ENCODE measurements around the gene ALG1. TPM values are rescaled to one million over a fixed set of nuclear protein-coding genes. Genes with fewer than 3 reads are reported as not detected.
"Not testable (repeated sequence)": the region's sequence is repeated elsewhere in the genome, so short reads cannot be mapped to it uniquely, and the experiment has no call there.

The ALG1 gene
- total RNA-seq, 1 experiment from 2014 or later: 31.4 TPM

DNA sequence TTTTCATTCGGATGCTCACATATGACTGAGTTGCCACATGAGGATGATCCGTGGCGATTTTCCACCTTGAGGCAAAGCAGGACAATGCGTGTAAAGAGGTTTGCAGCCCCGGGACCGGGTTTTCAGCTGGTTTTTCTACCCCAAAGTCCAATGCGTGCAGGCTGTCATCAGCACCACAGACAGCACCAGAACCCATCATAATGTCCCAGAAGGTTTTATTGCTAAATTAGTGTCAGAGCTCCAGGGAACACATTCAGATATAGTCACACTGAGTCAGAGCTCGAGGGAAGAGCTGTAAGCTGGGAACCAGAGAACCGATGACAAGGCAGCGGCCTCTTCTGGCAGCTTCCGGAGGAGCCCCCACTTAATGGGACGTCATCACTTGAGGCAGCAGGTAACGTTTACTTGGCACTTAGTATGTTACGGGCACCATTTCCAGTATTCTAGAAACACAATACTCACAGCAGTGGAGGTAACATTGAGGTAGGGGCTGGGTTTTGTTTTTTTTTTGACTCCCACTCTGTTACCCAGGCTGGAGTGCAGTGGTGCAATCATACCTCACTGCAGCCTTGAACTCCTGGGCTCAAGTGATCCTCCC, 29.0 kb upstream of the ALG1 start (continued):
- TF ChIP-seq, protein P1, sequence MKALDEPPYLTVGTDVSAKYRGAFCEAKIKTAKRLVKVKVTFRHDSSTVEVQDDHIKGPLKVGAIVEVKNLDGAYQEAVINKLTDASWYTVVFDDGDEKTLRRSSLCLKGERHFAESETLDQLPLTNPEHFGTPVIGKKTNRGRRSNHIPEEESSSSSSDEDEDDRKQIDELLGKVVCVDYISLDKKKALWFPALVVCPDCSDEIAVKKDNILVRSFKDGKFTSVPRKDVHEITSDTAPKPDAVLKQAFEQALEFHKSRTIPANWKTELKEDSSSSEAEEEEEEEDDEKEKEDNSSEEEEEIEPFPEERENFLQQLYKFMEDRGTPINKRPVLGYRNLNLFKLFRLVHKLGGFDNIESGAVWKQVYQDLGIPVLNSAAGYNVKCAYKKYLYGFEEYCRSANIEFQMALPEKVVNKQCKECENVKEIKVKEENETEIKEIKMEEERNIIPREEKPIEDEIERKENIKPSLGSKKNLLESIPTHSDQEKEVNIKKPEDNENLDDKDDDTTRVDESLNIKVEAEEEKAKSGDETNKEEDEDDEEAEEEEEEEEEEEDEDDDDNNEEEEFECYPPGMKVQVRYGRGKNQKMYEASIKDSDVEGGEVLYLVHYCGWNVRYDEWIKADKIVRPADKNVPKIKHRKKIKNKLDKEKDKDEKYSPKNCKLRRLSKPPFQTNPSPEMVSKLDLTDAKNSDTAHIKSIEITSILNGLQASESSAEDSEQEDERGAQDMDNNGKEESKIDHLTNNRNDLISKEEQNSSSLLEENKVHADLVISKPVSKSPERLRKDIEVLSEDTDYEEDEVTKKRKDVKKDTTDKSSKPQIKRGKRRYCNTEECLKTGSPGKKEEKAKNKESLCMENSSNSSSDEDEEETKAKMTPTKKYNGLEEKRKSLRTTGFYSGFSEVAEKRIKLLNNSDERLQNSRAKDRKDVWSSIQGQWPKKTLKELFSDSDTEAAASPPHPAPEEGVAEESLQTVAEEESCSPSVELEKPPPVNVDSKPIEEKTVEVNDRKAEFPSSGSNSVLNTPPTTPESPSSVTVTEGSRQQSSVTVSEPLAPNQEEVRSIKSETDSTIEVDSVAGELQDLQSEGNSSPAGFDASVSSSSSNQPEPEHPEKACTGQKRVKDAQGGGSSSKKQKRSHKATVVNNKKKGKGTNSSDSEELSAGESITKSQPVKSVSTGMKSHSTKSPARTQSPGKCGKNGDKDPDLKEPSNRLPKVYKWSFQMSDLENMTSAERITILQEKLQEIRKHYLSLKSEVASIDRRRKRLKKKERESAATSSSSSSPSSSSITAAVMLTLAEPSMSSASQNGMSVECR (CRISPR knock-in tag; IDR thresholded peaks at IDR 0.05; ENCODE audit: borderline replicate concordance): no peak

DNA sequence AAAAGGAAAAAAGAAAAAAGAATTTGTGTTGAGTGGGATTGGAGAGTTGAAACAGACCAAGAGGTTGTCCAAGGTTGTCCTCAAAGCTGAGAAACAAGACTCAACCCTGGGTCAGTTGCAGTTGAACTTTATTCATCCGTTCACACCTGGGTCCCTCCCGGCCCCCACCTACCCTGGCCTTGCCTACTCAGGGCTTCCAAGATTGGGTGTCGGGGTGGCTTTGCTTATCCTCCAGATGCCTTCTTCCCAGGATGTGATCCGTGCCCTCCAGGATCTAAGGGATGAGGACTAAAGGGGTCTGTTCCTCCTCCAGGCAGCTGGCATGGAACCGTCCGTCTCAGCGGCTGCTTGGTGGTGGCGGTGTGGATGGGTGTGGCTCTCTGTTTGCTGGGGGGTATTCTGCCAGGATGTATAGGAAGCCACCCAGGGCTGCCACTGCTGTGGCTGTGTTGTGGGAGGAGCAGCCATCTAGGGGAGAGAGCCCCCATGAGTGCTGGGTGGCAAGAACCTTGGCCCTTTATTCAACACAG, 27.6 kb upstream of the ALG1 start:
- Mint-ChIP-seq H3K36me3 (no peaks in the 10 kb centered on the region), H3K9me3 (no peaks in the 10 kb centered on the region; the same call in 1 of the 2 replicates), H3K4me3 (no peak overlapping the region), H3K4me1 (0 out of 2 replicates have a peak, but pooled peaks cover 4% of the 10 kb centered on the region), H3K27ac (no peak overlapping the region), H3K27me3 (ENCODE audit: low read depth) (peaks cover 10% of the 10 kb centered on the region)
- no peak for TF ChIP-seq CREM (CRISPR knock-in tag; IDR thresholded peaks at IDR 0.05)
- no peak for TF ChIP-seq TCF7 (CRISPR knock-in tag; IDR thresholded peaks at IDR 0.05; ENCODE audit: low read depth)
- no peak for TF ChIP-seq NR1H2 (CRISPR knock-in tag; IDR thresholded peaks at IDR 0.05)
- TF ChIP-seq TEAD4 (CRISPR knock-in tag; IDR thresholded peaks at IDR 0.05): no peak
- TF ChIP-seq, protein P2, sequence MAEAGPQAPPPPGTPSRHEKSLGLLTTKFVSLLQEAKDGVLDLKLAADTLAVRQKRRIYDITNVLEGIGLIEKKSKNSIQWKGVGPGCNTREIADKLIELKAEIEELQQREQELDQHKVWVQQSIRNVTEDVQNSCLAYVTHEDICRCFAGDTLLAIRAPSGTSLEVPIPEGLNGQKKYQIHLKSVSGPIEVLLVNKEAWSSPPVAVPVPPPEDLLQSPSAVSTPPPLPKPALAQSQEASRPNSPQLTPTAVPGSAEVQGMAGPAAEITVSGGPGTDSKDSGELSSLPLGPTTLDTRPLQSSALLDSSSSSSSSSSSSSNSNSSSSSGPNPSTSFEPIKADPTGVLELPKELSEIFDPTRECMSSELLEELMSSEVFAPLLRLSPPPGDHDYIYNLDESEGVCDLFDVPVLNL (CRISPR knock-in tag; IDR thresholded peaks at IDR 0.05; ENCODE audit: borderline replicate concordance, low read depth): no peak
- ChIA-PET POLR2A (no interaction called here), CTCF (no interaction called here)
- DNase-seq (ENCODE audit: low spot score): no peak
- no peak for ATAC-seq

DNA sequence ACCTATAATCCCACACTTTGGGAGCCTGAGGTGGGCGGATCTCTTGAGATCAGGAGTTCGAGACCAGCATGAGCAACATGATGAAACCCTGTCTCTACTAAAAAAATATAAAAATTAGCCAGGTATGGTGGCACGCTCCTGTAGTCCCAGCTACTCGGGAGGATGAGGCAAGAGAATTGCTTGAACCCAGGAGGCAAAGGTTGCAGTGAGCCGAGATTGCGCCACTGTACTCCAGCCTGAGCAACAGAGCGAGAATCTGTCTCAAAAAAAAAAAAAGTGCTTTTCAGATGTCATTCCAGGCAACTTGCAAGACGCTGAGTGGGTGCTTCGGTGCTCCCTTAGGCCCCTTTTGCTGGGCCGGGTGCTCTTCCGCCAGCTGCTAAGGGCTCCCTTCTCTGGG, 27.1 kb upstream of the ALG1 start:
- H3K4me3 Mint-ChIP-seq; H3K27ac Mint-ChIP-seq; DNase-seq (ENCODE audit: low spot score); H3K4me1 Mint-ChIP-seq; H3K9me3 Mint-ChIP-seq; ATAC-seq; POLR2A ChIA-PET; H3K36me3 Mint-ChIP-seq: not testable (repeated sequence)
- CTCF ChIA-PET: interaction anchor here (0.9 to 2.9 kb wide), 3 partner anchors 12 to 40 kb away, joined by 3 to 14 read pairs (median 6); no protein-coding TSS in a partner anchor
- H3K27me3 Mint-ChIP-seq (ENCODE audit: low read depth): peaks cover 12% of the 10 kb centered on the region

DNA sequence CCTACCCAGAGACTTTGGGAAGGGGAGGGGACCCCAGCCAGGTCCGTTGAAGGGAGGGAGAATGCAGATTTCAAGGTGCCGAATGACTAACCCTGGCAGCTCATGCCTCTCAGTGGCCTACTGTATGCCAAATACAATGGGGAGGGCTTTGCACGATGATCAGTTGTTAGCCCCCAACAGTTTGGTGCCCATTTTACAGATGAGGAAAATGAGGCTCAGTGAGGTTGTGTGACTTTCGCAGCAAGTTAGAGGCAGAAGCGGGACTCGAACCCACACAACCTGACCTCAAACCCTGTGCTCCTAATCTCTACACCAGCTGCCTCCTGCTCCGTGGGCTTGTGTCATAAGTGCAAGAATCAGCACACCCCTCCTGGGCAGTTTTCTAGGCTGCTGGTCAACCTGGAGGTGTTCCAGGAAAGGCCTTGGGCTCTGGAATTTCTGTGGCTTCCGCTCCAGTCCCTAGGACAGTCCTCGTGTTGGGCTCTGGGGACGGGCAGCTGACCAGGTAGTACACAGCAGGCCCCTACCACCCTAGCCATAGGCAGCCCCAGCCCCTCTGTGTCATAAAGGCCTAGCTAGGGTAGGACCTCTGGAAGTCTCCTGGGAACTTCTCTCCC, 26.0 kb upstream of the ALG1 start:
- CTCF ChIA-PET: interaction anchor here (0.9 to 2.9 kb wide), 4 partner anchors 11 to 39 kb away, joined by 3 to 14 read pairs (median 4); no protein-coding TSS in a partner anchor
- no peak overlapping the region for H3K27ac Mint-ChIP-seq
- H3K27me3 Mint-ChIP-seq (ENCODE audit: low read depth): peaks cover 11% of the 10 kb centered on the region
- no peak for DNase-seq (ENCODE audit: low spot score)
- H3K9me3 Mint-ChIP-seq: no peaks in the 10 kb centered on the region; the same call in 1 of the 2 replicates
- no peak overlapping the region for H3K4me3 Mint-ChIP-seq
- no peak for ATAC-seq
- POLR2A ChIA-PET: no interaction called here
- H3K4me1 Mint-ChIP-seq: 0 out of 2 replicates have a peak, but pooled peaks cover 4% of the 10 kb centered on the region
- no peaks in the 10 kb centered on the region for H3K36me3 Mint-ChIP-seq
- TF ChIP-seq ZNF232 (CRISPR knock-in tag; IDR thresholded peaks at IDR 0.05): no peak
- no peak for TF ChIP-seq NFATC4 (CRISPR knock-in tag; IDR thresholded peaks at IDR 0.05)
- TF ChIP-seq, protein P3, sequence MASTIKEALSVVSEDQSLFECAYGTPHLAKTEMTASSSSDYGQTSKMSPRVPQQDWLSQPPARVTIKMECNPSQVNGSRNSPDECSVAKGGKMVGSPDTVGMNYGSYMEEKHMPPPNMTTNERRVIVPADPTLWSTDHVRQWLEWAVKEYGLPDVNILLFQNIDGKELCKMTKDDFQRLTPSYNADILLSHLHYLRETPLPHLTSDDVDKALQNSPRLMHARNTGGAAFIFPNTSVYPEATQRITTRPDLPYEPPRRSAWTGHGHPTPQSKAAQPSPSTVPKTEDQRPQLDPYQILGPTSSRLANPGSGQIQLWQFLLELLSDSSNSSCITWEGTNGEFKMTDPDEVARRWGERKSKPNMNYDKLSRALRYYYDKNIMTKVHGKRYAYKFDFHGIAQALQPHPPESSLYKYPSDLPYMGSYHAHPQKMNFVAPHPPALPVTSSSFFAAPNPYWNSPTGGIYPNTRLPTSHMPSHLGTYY (CRISPR knock-in tag; IDR thresholded peaks at IDR 0.05): no peak
- no peak for TF ChIP-seq CREB1 (CRISPR knock-in tag; IDR thresholded peaks at IDR 0.05)
- TF ChIP-seq, protein P4, sequence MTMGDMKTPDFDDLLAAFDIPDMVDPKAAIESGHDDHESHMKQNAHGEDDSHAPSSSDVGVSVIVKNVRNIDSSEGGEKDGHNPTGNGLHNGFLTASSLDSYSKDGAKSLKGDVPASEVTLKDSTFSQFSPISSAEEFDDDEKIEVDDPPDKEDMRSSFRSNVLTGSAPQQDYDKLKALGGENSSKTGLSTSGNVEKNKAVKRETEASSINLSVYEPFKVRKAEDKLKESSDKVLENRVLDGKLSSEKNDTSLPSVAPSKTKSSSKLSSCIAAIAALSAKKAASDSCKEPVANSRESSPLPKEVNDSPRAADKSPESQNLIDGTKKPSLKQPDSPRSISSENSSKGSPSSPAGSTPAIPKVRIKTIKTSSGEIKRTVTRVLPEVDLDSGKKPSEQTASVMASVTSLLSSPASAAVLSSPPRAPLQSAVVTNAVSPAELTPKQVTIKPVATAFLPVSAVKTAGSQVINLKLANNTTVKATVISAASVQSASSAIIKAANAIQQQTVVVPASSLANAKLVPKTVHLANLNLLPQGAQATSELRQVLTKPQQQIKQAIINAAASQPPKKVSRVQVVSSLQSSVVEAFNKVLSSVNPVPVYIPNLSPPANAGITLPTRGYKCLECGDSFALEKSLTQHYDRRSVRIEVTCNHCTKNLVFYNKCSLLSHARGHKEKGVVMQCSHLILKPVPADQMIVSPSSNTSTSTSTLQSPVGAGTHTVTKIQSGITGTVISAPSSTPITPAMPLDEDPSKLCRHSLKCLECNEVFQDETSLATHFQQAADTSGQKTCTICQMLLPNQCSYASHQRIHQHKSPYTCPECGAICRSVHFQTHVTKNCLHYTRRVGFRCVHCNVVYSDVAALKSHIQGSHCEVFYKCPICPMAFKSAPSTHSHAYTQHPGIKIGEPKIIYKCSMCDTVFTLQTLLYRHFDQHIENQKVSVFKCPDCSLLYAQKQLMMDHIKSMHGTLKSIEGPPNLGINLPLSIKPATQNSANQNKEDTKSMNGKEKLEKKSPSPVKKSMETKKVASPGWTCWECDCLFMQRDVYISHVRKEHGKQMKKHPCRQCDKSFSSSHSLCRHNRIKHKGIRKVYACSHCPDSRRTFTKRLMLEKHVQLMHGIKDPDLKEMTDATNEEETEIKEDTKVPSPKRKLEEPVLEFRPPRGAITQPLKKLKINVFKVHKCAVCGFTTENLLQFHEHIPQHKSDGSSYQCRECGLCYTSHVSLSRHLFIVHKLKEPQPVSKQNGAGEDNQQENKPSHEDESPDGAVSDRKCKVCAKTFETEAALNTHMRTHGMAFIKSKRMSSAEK (CRISPR knock-in tag; IDR thresholded peaks at IDR 0.05; ENCODE audit: borderline replicate concordance): no peak
- no peak for TF ChIP-seq ZNF396 (CRISPR knock-in tag; IDR thresholded peaks at IDR 0.05; ENCODE audit: borderline replicate concordance)
- TF ChIP-seq OVOL2 (CRISPR knock-in tag; IDR thresholded peaks at IDR 0.05; ENCODE audit: borderline replicate concordance): no peak
- TF ChIP-seq RELA (CRISPR knock-in tag; IDR thresholded peaks at IDR 0.05; ENCODE audit: borderline replicate concordance): no peak
- TF ChIP-seq CREM (CRISPR knock-in tag; IDR thresholded peaks at IDR 0.05): no peak
